Mesenchymal stem cell (in vitro differentiated cells and primary cell): ENCODE measurements around the gene CHKA.

Source experiments
- DNase-seq: peaks from one replicate; pipeline ENCODE4 v3.0.0-alpha.2; 2013
- H2AFZ ChIP-seq: one replicate; pipeline ENCODE4 v1.6.1; 2013; ENCODE audit warnings: low read depth, mild to moderate bottlenecking, control low read depth, inconsistent platforms, low read length, moderate library complexity
- H2AK5ac ChIP-seq: 2 replicates; pipeline ENCODE4 v1.6.1; 2013; ENCODE audit warnings: low read length, moderate library complexity, mild to moderate bottlenecking, inconsistent platforms; ENCODE audit not compliant: severe bottlenecking
- H2BK120ac ChIP-seq: one replicate; pipeline ENCODE4 v1.6.1; 2013; ENCODE audit warnings: low read depth, mild to moderate bottlenecking, inconsistent platforms, low read length, moderate library complexity
- H2BK12ac ChIP-seq, 2 experiments: one replicate each; pipeline ENCODE4 v1.6.1; 2013; ENCODE audit warnings: inconsistent platforms in 2 of 2, low read length in 2 of 2, mild to moderate bottlenecking in 2 of 2, moderate library complexity in 2 of 2, control low read depth in 1 of 2
- H2BK15ac ChIP-seq: one replicate; pipeline ENCODE4 v1.6.1; 2013; ENCODE audit warnings: mild to moderate bottlenecking, low read depth, inconsistent platforms; ENCODE audit not compliant: poor library complexity, severe bottlenecking
- H2BK5ac ChIP-seq: 2 replicates; pipeline ENCODE4 v1.6.1; 2013; ENCODE audit warnings: low read depth, mild to moderate bottlenecking, low read length, control low read depth, inconsistent platforms; ENCODE audit not compliant: poor library complexity, severe bottlenecking
- H3K14ac ChIP-seq, 2 experiments: one replicate each; pipeline ENCODE4 v1.6.1; 2013; ENCODE audit warnings: inconsistent platforms in 2 of 2, low read length in 2 of 2, control low read depth in 1 of 2, mild to moderate bottlenecking in 1 of 2, moderate library complexity in 1 of 2
- H3K18ac ChIP-seq, 2 experiments: one replicate each; pipeline ENCODE4 v1.6.1; 2013; ENCODE audit warnings: inconsistent platforms in 2 of 2, low read length in 2 of 2, control low read depth in 1 of 2, low read depth in 1 of 2, mild to moderate bottlenecking in 1 of 2
- H3K23ac ChIP-seq, 2 experiments: one replicate each; pipeline ENCODE4 v1.6.1; 2013; ENCODE audit warnings: inconsistent platforms in 2 of 2, low read length in 2 of 2, mild to moderate bottlenecking in 2 of 2, moderate library complexity in 2 of 2, control low read depth in 1 of 2
- H3K27ac ChIP-seq: 2 replicates; pipeline ENCODE4 v1.5.1; 2013; ENCODE audit warnings: mild to moderate bottlenecking, moderate library complexity, low read length, control low read depth, inconsistent platforms; ENCODE audit not compliant: poor library complexity, severe bottlenecking
- H3K27me3 ChIP-seq, 2 experiments: 2 replicates each; pipeline versions ENCODE4 v1.6.1 to v1.7.0; 2013; ENCODE audit warnings: low read length in 2 of 2, mild to moderate bottlenecking in 2 of 2, moderate library complexity in 2 of 2, control low read depth in 1 of 2, inconsistent platforms in 1 of 2; ENCODE audit not compliant: control insufficient read depth in 1 of 2, insufficient read depth in 1 of 2
- H3K36me3 ChIP-seq, 2 experiments: 2 replicates each; pipeline versions ENCODE4 v1.6.1 to v1.7.0; 2013; ENCODE audit warnings: low read length in 2 of 2, control low read depth in 1 of 2, inconsistent platforms in 1 of 2, low read depth in 1 of 2, mild to moderate bottlenecking in 1 of 2; ENCODE audit not compliant: insufficient read depth in 2 of 2, control insufficient read depth in 1 of 2
- H3K4ac ChIP-seq, 2 experiments: one replicate each; pipeline ENCODE4 v1.6.1; 2013; ENCODE audit warnings: inconsistent platforms in 2 of 2, low read length in 2 of 2, mild to moderate bottlenecking in 2 of 2, moderate library complexity in 2 of 2, control low read depth in 1 of 2, low read depth in 1 of 2
- H3K4me1 ChIP-seq: 2 replicates; pipeline ENCODE4 v1.6.1; 2013; ENCODE audit warnings: low read depth, low read length, control low read depth; ENCODE audit not compliant: control insufficient read depth, insufficient read depth
- H3K4me2 ChIP-seq: 2 replicates; pipeline ENCODE4 v1.6.1; 2013; ENCODE audit warnings: low read length, mild to moderate bottlenecking, inconsistent platforms; ENCODE audit not compliant: poor library complexity, severe bottlenecking
- H3K4me3 ChIP-seq, 2 experiments: 2 replicates each; pipeline versions ENCODE4 v1.5.1 to v1.7.0; 2013; ENCODE audit warnings: low read length in 2 of 2, mild to moderate bottlenecking in 2 of 2, control low read depth in 1 of 2, low read depth in 1 of 2; ENCODE audit not compliant: insufficient read depth in 1 of 2
- H3K79me1 ChIP-seq: replicated peaks from 2 replicates; pipeline ENCODE4 v1.6.1; 2013; ENCODE audit warnings: mild to moderate bottlenecking, control low read depth, low read length, inconsistent platforms; ENCODE audit not compliant: poor library complexity, severe bottlenecking
- H3K9ac ChIP-seq: 2 replicates; pipeline ENCODE4 v1.7.0; 2013; ENCODE audit warnings: mild to moderate bottlenecking, low read length, moderate library complexity
- H3K9me3 ChIP-seq: 2 replicates; pipeline ENCODE4 v1.7.0; 2013; ENCODE audit warnings: mild to moderate bottlenecking, low read length; ENCODE audit not compliant: control insufficient read depth
- H4K8ac ChIP-seq: one replicate; pipeline ENCODE4 v1.6.1; 2013; ENCODE audit warnings: inconsistent platforms, mild to moderate bottlenecking, low read length, moderate library complexity
- H4K91ac ChIP-seq: one replicate; pipeline ENCODE4 v1.6.1; 2013; ENCODE audit warnings: mild to moderate bottlenecking, low read length, inconsistent platforms
- WGBS: methylation state at CpG from one replicate; pipeline ENCODE4 v1.1.7; 2013; ENCODE audit warnings: mixed read lengths; 5-methylcytosine and 5-hydroxymethylcytosine counted together

The CHKA gene

DNA sequence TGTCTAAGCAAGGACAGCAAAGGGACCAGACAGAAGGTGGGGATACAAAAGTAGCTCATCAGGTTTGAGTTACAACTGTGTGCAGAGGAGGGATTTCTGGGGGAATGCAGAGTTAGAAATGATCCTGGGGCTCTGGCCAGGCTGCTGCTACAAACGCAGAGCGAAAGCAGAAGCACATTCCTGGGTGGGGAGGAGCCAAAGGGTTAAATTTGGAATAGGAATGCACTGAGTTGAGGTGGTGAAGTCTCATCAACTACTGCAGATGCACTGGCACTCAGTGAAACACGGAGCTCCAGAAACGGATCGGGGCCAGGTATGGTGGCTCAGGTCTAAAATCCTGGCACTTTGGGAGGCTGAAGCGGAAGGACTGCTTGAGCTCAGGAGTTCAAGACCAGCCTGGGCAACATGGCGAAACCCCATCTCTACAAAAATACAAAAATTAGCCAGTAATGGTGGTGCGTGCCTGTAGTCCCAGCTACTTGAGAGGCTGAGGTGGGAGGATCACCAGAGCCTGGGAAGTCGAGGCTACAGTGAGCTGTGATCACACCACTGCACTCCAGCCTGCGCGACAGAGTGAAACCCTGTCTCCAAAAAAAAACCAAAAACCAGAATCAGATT, 3.2 kb downstream of the CHKA start:
- no peak overlapping the region for H3K4ac ChIP-seq
- peak; percentile 26 for DNase-seq
- 70% methylated on average over 9 of the region's 11 CpGs for WGBS

DNA sequence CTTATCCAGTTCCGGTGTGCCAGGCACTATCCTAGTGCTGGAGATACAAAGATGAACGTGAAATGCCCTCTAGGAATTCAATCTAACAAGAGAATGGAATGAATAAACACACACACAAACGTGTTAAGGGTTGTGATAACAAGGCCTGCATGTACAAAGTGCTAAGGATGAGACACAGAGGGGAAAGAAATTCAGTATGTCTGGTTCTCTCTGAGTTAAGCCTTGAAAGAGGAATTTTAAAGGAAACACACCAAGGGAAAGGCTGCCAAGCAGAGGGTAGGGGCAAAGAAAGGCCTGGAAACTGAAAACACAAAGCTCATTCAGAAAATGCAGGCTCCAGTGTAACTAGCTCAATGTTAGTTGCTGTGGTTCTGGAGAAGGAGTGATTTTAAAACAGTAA, 4.2 kb downstream of the CHKA start:
- H3K23ac ChIP-seq, result no peak overlapping the region
- H3K9me3 ChIP-seq, result no peaks in the 10 kb centered on the region
- no peak overlapping the region for H3K18ac ChIP-seq
- H3K4me1 ChIP-seq, result peaks cover 12% of the 10 kb centered on the region
- H2BK15ac ChIP-seq, result no peak overlapping the region
- H2BK5ac ChIP-seq, result no peak overlapping the region
- no peak overlapping the region for H2AFZ ChIP-seq
- no peak overlapping the region for H3K27ac ChIP-seq
- no peak for DNase-seq
- no peak overlapping the region for H2BK12ac ChIP-seq
- H3K27me3 ChIP-seq, result no peaks in the 10 kb centered on the region
- H3K36me3 ChIP-seq, result peaks cover 4% of the 10 kb centered on the region in 2 experiments
- no peak overlapping the region for H3K4me2 ChIP-seq
- H3K4me3 ChIP-seq, result no peak overlapping the region
- no peak overlapping the region for H2AK5ac ChIP-seq
- no peak overlapping the region for H4K8ac ChIP-seq
- no peak overlapping the region for H4K91ac ChIP-seq
- WGBS, result 56% methylated on average over 3 of the region's 3 CpGs
- H2BK120ac ChIP-seq, result no peak overlapping the region
- no peak overlapping the region for H3K4ac ChIP-seq
- peaks cover 10% of the 10 kb centered on the region for H3K79me1 ChIP-seq
- no peak overlapping the region for H3K14ac ChIP-seq
- no peak overlapping the region for H3K9ac ChIP-seq

More for the DNA sequence above, 3.2 kb downstream of the CHKA start:
- H3K14ac ChIP-seq, result peak overlapping the region in 1 of 2 experiments; percentile 71
- peaks cover 10% of the 10 kb centered on the region for H3K79me1 ChIP-seq
- H3K4me2 ChIP-seq, result no peak overlapping the region
- no peak overlapping the region for H3K9ac ChIP-seq
- H2AFZ ChIP-seq, result no peak overlapping the region
- peaks cover 4% of the 10 kb centered on the region in 2 experiments for H3K36me3 ChIP-seq
- H4K8ac ChIP-seq, result no peak overlapping the region
- H2BK5ac ChIP-seq, result no peak overlapping the region
- peak overlapping the region in 1 of 2 experiments; percentile 17 for H3K4me3 ChIP-seq
- H4K91ac ChIP-seq, result no peak overlapping the region
- no peaks in the 10 kb centered on the region for H3K27me3 ChIP-seq
- H2BK15ac ChIP-seq, result no peak overlapping the region
- H2AK5ac ChIP-seq, result no peak overlapping the region
- no peak overlapping the region for H3K23ac ChIP-seq
- H3K4me1 ChIP-seq, result peaks cover 15% of the 10 kb centered on the region
- no peak overlapping the region for H2BK120ac ChIP-seq
- H3K27ac ChIP-seq, result no peak overlapping the region
- H3K9me3 ChIP-seq, result no peaks in the 10 kb centered on the region
- H3K18ac ChIP-seq, result no peak overlapping the region
- H2BK12ac ChIP-seq, result no peak overlapping the region

GRCh38 chr11:68116126-68116525, 5.1 kb downstream of the CHKA start:
- Histone ChIP-seq H2BK12ac (no peak overlapping the region), H4K91ac (no peak overlapping the region), H2AK5ac (no peak overlapping the region), H3K18ac (no peak overlapping the region), H4K8ac (no peak overlapping the region), H2AFZ (no peak overlapping the region), H3K4ac (no peak overlapping the region), H2BK15ac (no peak overlapping the region), H3K4me2 (no peak overlapping the region), H3K4me1 (peaks cover 7% of the 10 kb centered on the region), H3K9ac (no peak overlapping the region), H3K36me3 (peaks cover 4% of the 10 kb centered on the region in 2 experiments), H3K27me3 (no peaks in the 10 kb centered on the region), H2BK5ac (no peak overlapping the region), H3K79me1 (peaks cover 6% of the 10 kb centered on the region), H3K9me3 (no peaks in the 10 kb centered on the region), H3K14ac (no peak overlapping the region), H3K27ac (no peak overlapping the region), H2BK120ac (no peak overlapping the region), H3K23ac (no peak overlapping the region), H3K4me3 (no peak overlapping the region)
- 97% methylated on average over 7 of the region's 7 CpGs for WGBS
- DNase-seq, result no peak

- no peak overlapping the region for H3K27ac ChIP-seq
These were observed 5.9 kb downstream of the CHKA start for GRCh38 chr11:68115285-68115684.

More at GRCh38 chr11:68115285-68115684, 5.9 kb downstream of the CHKA start:
- no peaks in the 10 kb centered on the region for H3K9me3 ChIP-seq
- H3K4me1 ChIP-seq, result peaks cover 7% of the 10 kb centered on the region
- H2BK12ac ChIP-seq, result no peak overlapping the region
- no peak overlapping the region for H4K8ac ChIP-seq
- no peak overlapping the region for H4K91ac ChIP-seq
- H3K9ac ChIP-seq, result no peak overlapping the region
- no peak overlapping the region for H2BK120ac ChIP-seq
- no peak overlapping the region for H3K18ac ChIP-seq
- no peak overlapping the region for H2BK15ac ChIP-seq
- WGBS, result 96% methylated on average over 1 of the region's 1 CpG
- no peak overlapping the region for H2AK5ac ChIP-seq
- H3K27me3 ChIP-seq, result no peaks in the 10 kb centered on the region
- DNase-seq, result no peak
- H3K79me1 ChIP-seq, result peaks cover 6% of the 10 kb centered on the region
- no peak overlapping the region for H3K4me2 ChIP-seq
- H3K36me3 ChIP-seq, result peaks cover 4% of the 10 kb centered on the region in 2 experiments
- H3K4ac ChIP-seq, result no peak overlapping the region
- no peak overlapping the region for H3K4me3 ChIP-seq
- no peak overlapping the region for H3K23ac ChIP-seq
- H3K14ac ChIP-seq, result no peak overlapping the region
- H2AFZ ChIP-seq, result no peak overlapping the region
- H2BK5ac ChIP-seq, result no peak overlapping the region
